ENCODE results near the gene ZNF770. TPM values are rescaled to one million over a fixed set of nuclear protein-coding genes. Genes with fewer than 3 reads are reported as not detected.
A peak's percentile ranks its signal among the peaks of the same experiment; 100 is the strongest.

The ZNF770 gene
- total and polyA plus RNA-seq, 9 donors = 13.5 to 60.2 (median 34.8) TPM

- intact Hi-C loops (cut with DNase I) = no loop called here
- H3K27me3 ChIP-seq = no peaks in the 10 kb centered on the region
- no peaks in the 10 kb centered on the region for H3K4me1 ChIP-seq (ENCODE audit: insufficient read depth)
- no peak for DNase-seq
- H3K4me3 ChIP-seq = no peak overlapping the region
- WGBS, 3 donors = 74 to 88% (median 77%) methylated on average over 1 of the region's 1 CpG
- no peaks in the 10 kb centered on the region for H3K36me3 ChIP-seq
- no peaks in the 10 kb centered on the region for H3K9me3 ChIP-seq
- H3K27ac ChIP-seq = no peak overlapping the region
- TF ChIP-seq CTCF (IDR thresholded peaks at IDR 0.05) = no peak
- no peak for TF ChIP-seq POLR2A (IDR thresholded peaks at IDR 0.05)
- no peak for TF ChIP-seq EP300 (IDR thresholded peaks at IDR 0.05)
Observed at GRCh38 chr15:34994925-34995324, 6.8 kb upstream of the ZNF770 start.

DNA sequence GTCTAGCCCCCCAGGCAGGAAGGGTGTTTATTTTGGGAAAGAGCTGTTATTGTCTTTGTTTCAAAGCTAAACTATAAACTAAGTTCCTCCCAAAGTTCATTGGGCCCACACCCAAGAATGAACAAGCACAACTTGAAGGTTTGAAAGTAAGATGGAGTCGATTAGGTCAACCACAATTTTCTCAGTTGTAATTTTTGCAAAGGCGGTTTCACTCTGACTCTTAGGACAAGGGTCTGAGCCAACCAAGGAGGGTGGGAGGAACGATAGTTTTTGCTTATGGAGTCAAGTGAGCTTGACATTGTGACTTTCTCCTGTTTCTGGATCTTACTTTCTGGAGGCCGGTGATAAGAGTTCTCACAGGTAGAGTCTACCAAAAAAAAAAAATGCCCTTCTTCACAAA, 5.8 kb upstream of the ZNF770 start:
- Histone ChIP-seq H3K36me3 (no peaks in the 10 kb centered on the region), H3K9me3 (no peaks in the 10 kb centered on the region), H3K27ac (no peak overlapping the region), H3K4me1 (ENCODE audit: insufficient read depth) (no peaks in the 10 kb centered on the region), H3K4me3 (no peak overlapping the region), H3K27me3 (no peaks in the 10 kb centered on the region)
- intact Hi-C loops (cut with DNase I) = no loop called here
- 71 to 86% (median 81%) methylated on average over 4 of the region's 4 CpGs for whole genome bisulfite sequencing, 3 donors
- TF ChIP-seq EP300 (IDR thresholded peaks at IDR 0.05) = no peak
- no peak for TF ChIP-seq CTCF (IDR thresholded peaks at IDR 0.05)
- no peak for TF ChIP-seq POLR2A (IDR thresholded peaks at IDR 0.05)
- DNase-seq = no peak

DNA sequence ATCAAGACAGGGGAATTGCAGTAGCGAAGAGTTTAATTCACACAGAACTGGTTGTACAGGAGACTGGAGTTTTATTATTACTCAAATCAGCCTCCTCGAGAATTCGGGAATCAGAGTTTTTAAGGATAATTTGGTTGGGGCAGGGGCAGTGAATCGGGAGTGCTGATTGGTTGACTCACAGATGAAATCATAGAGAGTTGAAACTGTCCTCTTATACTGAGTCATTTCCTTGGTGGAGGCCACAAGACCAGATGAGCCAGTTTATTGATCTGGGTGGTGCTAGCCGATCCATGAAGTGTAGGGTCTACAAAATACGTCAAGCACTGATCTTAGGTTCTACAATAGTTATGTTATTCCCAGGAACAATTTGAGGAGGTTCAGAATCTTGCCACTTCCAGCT, 5.3 kb upstream of the ZNF770 start:
- 87 to 93% (median 92%) methylated on average over 6 of the region's 6 CpGs for WGBS, 3 donors
- H3K4me1 ChIP-seq (ENCODE audit: insufficient read depth) = no peaks in the 10 kb centered on the region
- no peak overlapping the region for H3K27ac ChIP-seq
- H3K27me3 ChIP-seq = no peaks in the 10 kb centered on the region
- H3K9me3 ChIP-seq = no peaks in the 10 kb centered on the region
- no peaks in the 10 kb centered on the region for H3K36me3 ChIP-seq
- no peak overlapping the region for H3K4me3 ChIP-seq
- no peak for DNase-seq
- TF ChIP-seq POLR2A (IDR thresholded peaks at IDR 0.05) (no peak), CTCF (IDR thresholded peaks at IDR 0.05) (no peak), EP300 (IDR thresholded peaks at IDR 0.05) (no peak)
- intact Hi-C loops (cut with DNase I) = no loop called here

DNA sequence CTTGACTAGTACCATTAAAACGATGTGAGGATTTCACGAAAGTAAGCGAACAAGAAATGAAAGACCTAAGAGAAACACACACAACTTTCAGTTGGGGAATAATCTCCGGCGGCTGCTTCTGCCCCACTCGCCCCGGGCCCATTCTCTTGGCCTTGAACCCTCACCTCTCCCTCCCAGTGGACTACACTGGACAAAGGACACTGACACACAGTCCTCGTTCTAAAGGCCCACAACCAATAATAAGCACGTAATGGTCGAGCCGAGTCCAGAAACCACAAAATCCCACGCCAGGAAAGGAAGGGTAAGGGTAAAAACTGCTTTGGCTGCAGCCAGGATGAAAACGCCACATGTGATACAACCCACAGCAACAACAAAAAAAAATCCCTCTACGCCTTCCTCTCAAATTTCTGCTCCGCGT, 469 bp downstream of the ZNF770 start:
- Histone ChIP-seq H3K4me3 (peak overlapping the region; percentile 55), H3K27ac (peak overlapping the region; percentile 94 to 96), H3K9me3 (no peaks in the 10 kb centered on the region), H3K36me3 (no peaks in the 10 kb centered on the region), H3K4me1 (ENCODE audit: insufficient read depth) (peaks cover 10% of the 10 kb centered on the region), H3K27me3 (no peaks in the 10 kb centered on the region)
- intact Hi-C loops (cut with DNase I) = no loop called here
- TF ChIP-seq EP300 (IDR thresholded peaks at IDR 0.05) = no peak
- peak in 3 of 5 donors; percentile 27 to 45 (median 42) for DNase-seq
- WGBS, 3 donors = 0% methylated on average over 16 of the region's 16 CpGs

DNA sequence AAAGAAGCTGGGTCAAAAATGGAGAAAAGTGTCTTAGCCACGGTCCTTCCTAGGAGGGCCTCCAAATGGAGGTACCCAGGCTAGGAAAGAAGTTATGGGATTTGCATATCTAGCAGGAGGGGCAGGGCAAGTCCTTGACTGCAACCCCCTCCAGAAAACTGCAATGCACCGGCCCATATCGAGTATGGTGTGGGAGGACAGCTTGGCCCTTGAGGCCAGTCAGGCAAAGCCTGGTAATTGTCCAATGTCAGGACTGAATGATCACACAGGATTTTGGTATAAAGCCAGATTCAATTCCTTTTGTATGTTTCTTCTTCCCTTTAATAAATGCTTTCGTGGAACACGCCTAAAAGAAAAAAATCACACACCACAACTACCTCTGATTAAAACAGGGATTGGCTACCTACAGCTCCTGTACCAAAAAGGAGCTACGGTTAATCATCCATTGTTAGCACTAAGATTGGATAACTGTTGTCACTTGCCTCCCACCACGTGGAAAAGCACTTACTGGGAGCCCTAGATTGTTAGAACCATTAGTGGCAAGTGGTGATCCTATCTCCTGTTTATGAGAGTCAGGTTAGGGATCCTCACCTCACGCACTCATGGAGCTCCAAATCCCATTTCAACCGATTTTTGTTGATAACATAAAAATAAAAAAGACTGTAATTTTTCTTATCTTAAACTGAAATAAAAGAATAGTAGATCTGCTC, 1.2 kb downstream of the ZNF770 start:
- H3K4me1 ChIP-seq (ENCODE audit: insufficient read depth) = peaks cover 10% of the 10 kb centered on the region
- no peaks in the 10 kb centered on the region for H3K36me3 ChIP-seq
- intact Hi-C loops (cut with DNase I) = no loop called here
- H3K4me3 ChIP-seq = peak overlapping the region; percentile 55
- WGBS, 3 donors = 10 to 15% (median 10%) methylated on average over 9 of the region's 9 CpGs
- H3K27me3 ChIP-seq = no peaks in the 10 kb centered on the region
- H3K27ac ChIP-seq = peak overlapping the region in 1 of 2 donors; percentile 94
- no peaks in the 10 kb centered on the region for H3K9me3 ChIP-seq
- no peak for DNase-seq
- TF ChIP-seq EP300 (IDR thresholded peaks at IDR 0.05) (no peak), POLR2A (IDR thresholded peaks at IDR 0.05) (no peak), CTCF (IDR thresholded peaks at IDR 0.05) (no peak)

Measured in ovary (tissue), 9 donors.